Keratinocyte (primary cell): ENCODE results near the gene STAC. TPM values are rescaled to one million over a fixed set of nuclear protein-coding genes. Genes with fewer than 3 reads are reported as not detected.
A peak's percentile ranks its signal among the peaks of the same experiment; 100 is the strongest.

Source experiments
- DNase-seq: peaks from one replicate; pipeline ENCODE4 v3.0.0-alpha.2; 2011; ENCODE audit warnings: low read depth, missing footprints, low spot score
- FAIRE-seq: peaks from 2 replicates; lab custom pipeline; 2011; peaks lifted over from hg19 to GRCh38; lab: Jason Lieb, UNC
- H2AFZ ChIP-seq: 2 replicates; pipeline ENCODE4 v1.6.0; 2012; ENCODE audit warnings: low read length, control low read depth, inconsistent platforms; ENCODE audit not compliant: control insufficient read depth
- H3K27ac ChIP-seq: 2 replicates; pipeline ENCODE4 v1.5.1; 2011; ENCODE audit warnings: low read length; ENCODE audit not compliant: control insufficient read depth, insufficient read depth
- H3K27me3 ChIP-seq: 3 replicates; pipeline ENCODE4 v1.6.0; 2011; ENCODE audit warnings: low read length; ENCODE audit not compliant: control insufficient read depth, insufficient read depth; ENCODE audit errors: extremely low read depth
- H3K36me3 ChIP-seq, 2 experiments: 2 replicates in 1 of 2; 3 replicates in 1 of 2; pipeline ENCODE4 v1.5.1; 2011; ENCODE audit warnings: low read length in 2 of 2, mild to moderate bottlenecking in 1 of 2; ENCODE audit not compliant: control insufficient read depth in 2 of 2, insufficient read depth in 2 of 2; ENCODE audit errors: extremely low read depth in 1 of 2
- H3K4me1 ChIP-seq: 3 replicates; pipeline ENCODE4 v1.5.1; 2011; ENCODE audit warnings: low read length; ENCODE audit not compliant: control insufficient read depth, insufficient read depth; ENCODE audit errors: extremely low read depth
- H3K4me2 ChIP-seq: 3 replicates; pipeline ENCODE4 v1.6.0; 2011; ENCODE audit warnings: low read depth, low read length; ENCODE audit not compliant: control insufficient read depth, insufficient read depth; ENCODE audit errors: extremely low read depth
- H3K4me3 ChIP-seq, 3 experiments: fragments of 200-600 bp in 1 of 3; sonication (generic) in 1 of 3; 2 replicates in 2 of 3; 3 replicates in 1 of 3; pipeline ENCODE4 v1.5.1; 2011 to 2016; ENCODE audit warnings: low read length in 3 of 3, mild to moderate bottlenecking in 3 of 3, control low read depth in 2 of 3, inconsistent platforms in 1 of 3, low read depth in 1 of 3, mixed read lengths in 1 of 3, mixed run types in 1 of 3, moderate library complexity in 1 of 3; ENCODE audit not compliant: control insufficient read depth in 2 of 3, insufficient read depth in 2 of 3; ENCODE audit errors: extremely low read depth in 1 of 3
- H3K79me2 ChIP-seq: 2 replicates; pipeline ENCODE4 v1.6.0; 2012; ENCODE audit warnings: low read length; ENCODE audit not compliant: control insufficient read depth, insufficient read depth
- H3K9ac ChIP-seq: 3 replicates; pipeline ENCODE4 v1.6.0; 2011; ENCODE audit warnings: low read length; ENCODE audit not compliant: control insufficient read depth, insufficient read depth; ENCODE audit errors: extremely low read depth
- H3K9me1 ChIP-seq: 3 replicates; pipeline ENCODE4 v1.6.0; 2011; ENCODE audit warnings: low read length; ENCODE audit not compliant: control insufficient read depth, insufficient read depth; ENCODE audit errors: extremely low read depth
- H3K9me3 ChIP-seq: 2 replicates; pipeline ENCODE4 v1.5.1; 2012; ENCODE audit warnings: low read depth, low read length; ENCODE audit not compliant: control insufficient read depth
- H4K20me1 ChIP-seq: 3 replicates; pipeline ENCODE4 v1.6.0; 2011; ENCODE audit warnings: low read length; ENCODE audit not compliant: control insufficient read depth, insufficient read depth; ENCODE audit errors: extremely low read depth
- CTCF ChIP-seq, 3 experiments: IDR thresholded peaks in 1 of 3; conservative IDR thresholded peaks in 1 of 3; optimal IDR thresholded peaks in 1 of 3; 2 replicates in 2 of 3; 3 replicates in 1 of 3; pipeline versions ENCODE3 to v1.5.1; 2011; ENCODE audit warnings: low read length in 3 of 3, mild to moderate bottlenecking in 3 of 3, moderate library complexity in 2 of 3, control low read depth in 1 of 3, inconsistent platforms in 1 of 3; ENCODE audit not compliant: insufficient read depth in 2 of 3; ENCODE audit errors: extremely low read depth in 1 of 3
- EZH2 ChIP-seq: IDR thresholded peaks from one replicate; pipeline ENCODE4 v1.6.1; 2012; ENCODE audit warnings: inconsistent platforms, mild to moderate bottlenecking, low read length, moderate library complexity
- dilution Hi-C: fragments of 300-500 bp; cut with MboI; formaldehyde crosslinking; loops from one replicate; pipeline ENCODE4 v1.7.0; 2020; ENCODE audit warnings: low sequenced_read_pairs; ENCODE audit not compliant: extremely low pct_ligation_motif_present
- polyA plus RNA-seq, 5 experiments: library from polyadenylated mRNA; depleted of rRNA in 3 of 5; stranded (reverse) in 3 of 5; stranded (forward) in 1 of 5; unstranded in 1 of 5; fragments of >200 nt; gene quantifications; 1 replicate in 1 of 5; 2 replicates in 3 of 5; 3 replicates in 1 of 5; pipeline versions ENCODE4 v1.2.1 to v1.2.3, GENCODE V29; 2011 to 2012; ENCODE audit warnings: missing spikeins in 2 of 5, low read depth in 1 of 5, low replicate concordance in 1 of 5

Gene STAC
- polyA plus RNA-seq, 1 donor (not counting 4 experiments of a cell fraction or from before 2014, with no cell fraction given), result 7.9 TPM

DNA sequence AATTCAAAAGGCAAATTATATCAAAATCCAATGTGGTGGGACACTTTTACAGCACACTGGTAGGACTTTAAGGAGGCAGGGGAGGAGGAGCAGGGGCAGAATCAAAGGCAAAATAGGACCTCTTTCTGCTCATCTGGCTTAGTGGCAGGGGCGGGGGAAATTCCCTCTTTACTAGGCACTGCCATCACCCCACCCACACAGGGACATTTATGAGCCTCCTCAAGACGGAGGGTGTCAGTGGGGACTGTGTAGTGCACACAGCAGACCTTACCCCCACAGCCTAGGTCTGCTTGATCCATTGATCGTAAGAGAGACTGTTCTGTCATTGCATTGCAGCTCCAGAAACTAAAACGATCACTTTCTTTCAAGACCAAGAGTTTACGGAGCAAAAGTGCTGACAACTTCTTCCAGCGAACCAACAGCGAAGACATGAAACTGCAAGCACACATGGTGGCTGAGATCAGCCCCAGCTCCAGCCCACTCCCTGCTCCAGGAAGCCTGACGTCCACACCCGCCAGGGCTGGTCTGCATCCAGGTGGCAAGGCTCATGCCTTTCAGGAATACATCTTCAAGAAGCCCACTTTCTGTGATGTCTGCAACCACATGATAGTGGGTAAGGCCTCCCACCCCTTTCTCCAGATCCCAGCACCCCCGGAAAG lies 62.9 kb downstream of the STAC start:
- peaks cover 0 to 4% of the 10 kb centered on the region in 2 experiments for H3K36me3 ChIP-seq
- dilution Hi-C loops, result no loop called here

GRCh38 chr3:36444909-36445308 lies 64.6 kb downstream of the STAC start:
- Histone ChIP-seq H3K4me3 (no peak overlapping the region), H3K27ac (peak overlapping the region; percentile 30), H3K9me3 (no peaks in the 10 kb centered on the region), H2AFZ (no peak overlapping the region), H3K36me3 (peaks cover 0 to 4% of the 10 kb centered on the region in 2 experiments), H3K79me2 (no peaks in the 10 kb centered on the region), H3K4me2 (peak overlapping the region; percentile 31), H3K4me1 (peaks cover 14% of the 10 kb centered on the region), H3K9me1 (peaks cover 2% of the 10 kb centered on the region), H3K27me3 (no peaks in the 10 kb centered on the region), H3K9ac (no peak overlapping the region), H4K20me1 (no peaks in the 10 kb centered on the region)
- FAIRE-seq, result peak; percentile 76
- peak; percentile 30 for DNase-seq
- dilution Hi-C loops, result no loop called here
- TF ChIP-seq EZH2 (no peak), CTCF (optimal IDR thresholded peaks at IDR 0.05 in 1 of 3, IDR thresholded peaks at IDR 0.05 in 1 of 3, conservative IDR thresholded peaks at IDR 0.05 in 1 of 3; ENCODE audit: extremely low read depth in 1 of 3, insufficient read depth in 2 of 3, low read length in 3 of 3) (no peak)

More for the DNA sequence above, 62.9 kb downstream of the STAC start:
- Histone ChIP-seq H4K20me1 (no peaks in the 10 kb centered on the region), H3K4me1 (peaks cover 14% of the 10 kb centered on the region), H2AFZ (no peak overlapping the region), H3K27me3 (no peaks in the 10 kb centered on the region), H3K79me2 (no peaks in the 10 kb centered on the region), H3K9ac (no peak overlapping the region), H3K4me3 (no peak overlapping the region), H3K9me1 (peaks cover 2% of the 10 kb centered on the region), H3K9me3 (no peaks in the 10 kb centered on the region), H3K4me2 (no peak overlapping the region), H3K27ac (no peak overlapping the region)
- no peak for TF ChIP-seq CTCF (optimal IDR thresholded peaks at IDR 0.05 in 1 of 3, IDR thresholded peaks at IDR 0.05 in 1 of 3, conservative IDR thresholded peaks at IDR 0.05 in 1 of 3; ENCODE audit: extremely low read depth in 1 of 3, insufficient read depth in 2 of 3, low read length in 3 of 3)
- no peak for TF ChIP-seq EZH2
- FAIRE-seq (no peak), DNase-seq (no peak)
